Central memory CD4-positive, alpha-beta T cell (primary cell): ENCODE results near the gene SALL2.

ENCODE experiments used
- DNase-seq: peaks from one replicate; pipeline ENCODE4 v3.0.0; 2022

Gene SALL2

DNA sequence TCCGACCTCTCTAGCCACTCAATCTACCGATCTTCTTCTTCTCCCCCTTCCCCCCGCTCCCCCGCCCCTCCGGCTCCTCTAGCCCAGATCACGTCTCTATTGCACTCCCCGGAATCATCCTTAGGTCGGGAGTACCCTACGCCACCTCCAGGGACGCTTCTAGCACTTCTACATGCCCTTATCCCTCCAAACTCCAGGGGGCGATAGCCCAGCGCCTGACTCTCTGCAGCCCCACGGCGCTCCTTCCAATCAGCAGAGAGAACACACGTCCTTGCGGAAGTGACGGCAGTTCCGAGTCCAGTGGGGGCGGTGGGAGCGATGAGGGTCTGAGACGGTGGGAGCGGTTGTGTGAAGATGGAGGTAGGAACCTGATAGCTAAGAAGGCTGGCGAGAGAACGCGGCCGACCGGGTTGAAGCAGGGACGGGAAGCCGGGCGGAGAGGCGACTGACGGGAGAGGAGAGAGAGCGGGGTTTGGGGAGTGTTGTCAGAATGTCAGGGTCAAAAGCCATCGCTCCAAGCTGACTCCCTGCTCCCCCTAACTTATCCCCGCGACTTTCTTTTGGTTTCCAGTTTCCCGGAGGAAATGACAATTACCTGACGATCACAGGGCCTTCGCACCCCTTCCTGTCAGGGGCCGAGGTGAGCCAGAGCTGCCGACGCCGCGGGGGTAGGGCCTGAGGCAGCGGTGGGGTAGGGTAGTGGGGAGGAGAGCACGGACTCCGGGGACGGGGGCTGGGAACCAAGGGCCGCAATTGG, 49.0 kb downstream of the SALL2 start, which contains the start of the genes RAB2B and TOX4:
Gene RAB2B (minus strand): TSS at position 35 of the 757 bp plus-strand sequence. CDS start 87 bp downstream, outside the sequence.
Gene TOX4 (plus strand): TSS at position 271 of the 757 bp plus-strand sequence. CDS start 84 bp downstream, at position 355.
- peak; percentile 98 for DNase-seq

DNA sequence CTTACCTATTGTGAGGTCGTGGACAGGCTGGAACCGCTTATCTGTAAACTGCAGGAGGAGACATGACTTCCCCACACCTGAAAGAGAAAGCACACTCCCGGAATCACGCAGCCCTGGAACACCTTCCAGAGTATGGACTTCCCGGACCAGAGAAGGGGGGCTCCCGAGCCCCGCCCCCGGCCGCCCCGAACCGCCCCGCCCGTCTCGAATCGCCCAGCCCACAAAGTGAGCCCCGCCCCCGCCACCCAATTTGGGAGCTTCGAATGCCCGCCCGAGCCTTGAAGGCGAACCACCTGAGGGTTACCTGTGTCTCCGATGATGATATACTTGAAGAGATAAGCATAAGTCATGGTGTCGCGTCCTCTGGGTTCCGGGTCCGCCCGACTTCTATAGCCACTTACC, 49.6 kb downstream of the SALL2 start:
- DNase-seq, result no peak

DNA sequence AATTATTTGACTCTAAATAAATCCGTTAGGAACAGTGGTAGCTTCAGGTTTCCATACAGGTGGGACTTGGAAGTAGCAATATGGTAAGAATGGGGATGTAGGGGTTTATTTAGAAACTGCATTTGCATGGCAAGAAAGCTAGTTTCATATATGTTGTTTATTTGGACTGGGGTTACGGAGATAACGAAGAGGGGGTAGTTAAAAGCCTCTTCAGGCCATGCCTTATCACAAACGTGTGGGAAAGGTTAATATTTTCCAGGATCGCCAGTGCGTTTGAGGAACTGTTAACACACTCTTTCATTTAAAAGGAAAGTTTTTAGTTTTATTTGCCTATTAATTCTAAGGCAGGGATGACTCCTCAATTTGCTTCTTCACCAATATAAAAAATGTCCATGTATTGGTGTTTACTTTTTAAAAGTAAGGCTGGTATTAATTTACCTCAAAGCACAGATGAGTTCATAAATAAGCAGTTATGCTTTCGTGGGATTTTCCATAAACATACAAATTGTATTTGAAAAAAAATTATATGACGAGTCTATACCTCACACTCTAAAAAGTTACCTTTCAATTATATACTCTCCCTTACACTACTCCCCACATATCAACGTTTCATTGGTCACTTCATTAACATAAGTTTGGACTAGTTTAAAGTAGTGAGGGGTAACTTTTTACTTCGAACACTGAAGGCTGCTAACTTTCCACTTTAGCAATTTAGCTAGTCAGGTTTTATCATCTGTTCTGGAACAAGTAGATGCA, 50.2 kb downstream of the SALL2 start:
- DNase-seq, result no peak
